Fibroblast of villous mesenchyme (primary cell): ENCODE results near the gene ASB5. TPM values are rescaled to one million over a fixed set of nuclear protein-coding genes. Genes with fewer than 3 reads are reported as not detected.

Experiments used
- DNase-seq: peaks from one replicate; pipeline ENCODE4 v3.0.0-alpha.2; 2010; ENCODE audit warnings: low read depth
- H3K4me3 ChIP-seq: 2 replicates; pipeline ENCODE4 v1.5.1; 2011; ENCODE audit warnings: low read depth, mild to moderate bottlenecking, low read length
- total RNA-seq: library from RNA; depleted of rRNA; stranded (reverse); fragments of >200 nt; gene quantifications from 2 replicates; pipeline ENCODE4 v1.2.3, GENCODE V29; 2012
- TF ChIP-seq, protein P1 (sequence below): IDR thresholded peaks from 2 replicates; pipeline ENCODE4 v1.5.1; 2012; ENCODE audit warnings: low read depth, mild to moderate bottlenecking, low read length; ENCODE audit not compliant: insufficient read depth

Gene ASB5
- total RNA-seq, 1 donor, result 1.3 TPM

DNA sequence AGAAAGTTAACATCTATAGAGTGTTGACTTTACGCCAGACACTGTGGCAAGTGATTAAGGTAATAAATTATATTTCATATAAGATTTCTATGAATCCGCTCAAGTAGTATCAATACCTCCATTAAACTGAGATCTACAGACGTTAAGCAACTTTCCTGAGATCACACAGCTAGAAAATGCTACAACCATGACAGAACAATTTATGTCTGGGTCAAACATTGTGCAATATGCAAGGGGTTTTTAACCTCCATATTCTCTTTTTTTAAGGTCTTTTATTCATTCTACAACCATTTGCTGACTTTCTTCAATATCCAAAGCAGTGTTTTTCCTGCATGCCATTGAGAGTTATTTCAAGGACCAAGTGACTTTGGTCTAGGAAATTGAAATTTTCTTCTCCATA is 10.9 kb downstream of the ASB5 start:
- H3K4me3 ChIP-seq, result no peak overlapping the region
- DNase-seq, result no peak
- TF ChIP-seq, protein P1, sequence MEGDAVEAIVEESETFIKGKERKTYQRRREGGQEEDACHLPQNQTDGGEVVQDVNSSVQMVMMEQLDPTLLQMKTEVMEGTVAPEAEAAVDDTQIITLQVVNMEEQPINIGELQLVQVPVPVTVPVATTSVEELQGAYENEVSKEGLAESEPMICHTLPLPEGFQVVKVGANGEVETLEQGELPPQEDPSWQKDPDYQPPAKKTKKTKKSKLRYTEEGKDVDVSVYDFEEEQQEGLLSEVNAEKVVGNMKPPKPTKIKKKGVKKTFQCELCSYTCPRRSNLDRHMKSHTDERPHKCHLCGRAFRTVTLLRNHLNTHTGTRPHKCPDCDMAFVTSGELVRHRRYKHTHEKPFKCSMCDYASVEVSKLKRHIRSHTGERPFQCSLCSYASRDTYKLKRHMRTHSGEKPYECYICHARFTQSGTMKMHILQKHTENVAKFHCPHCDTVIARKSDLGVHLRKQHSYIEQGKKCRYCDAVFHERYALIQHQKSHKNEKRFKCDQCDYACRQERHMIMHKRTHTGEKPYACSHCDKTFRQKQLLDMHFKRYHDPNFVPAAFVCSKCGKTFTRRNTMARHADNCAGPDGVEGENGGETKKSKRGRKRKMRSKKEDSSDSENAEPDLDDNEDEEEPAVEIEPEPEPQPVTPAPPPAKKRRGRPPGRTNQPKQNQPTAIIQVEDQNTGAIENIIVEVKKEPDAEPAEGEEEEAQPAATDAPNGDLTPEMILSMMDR, result no peak

DNA sequence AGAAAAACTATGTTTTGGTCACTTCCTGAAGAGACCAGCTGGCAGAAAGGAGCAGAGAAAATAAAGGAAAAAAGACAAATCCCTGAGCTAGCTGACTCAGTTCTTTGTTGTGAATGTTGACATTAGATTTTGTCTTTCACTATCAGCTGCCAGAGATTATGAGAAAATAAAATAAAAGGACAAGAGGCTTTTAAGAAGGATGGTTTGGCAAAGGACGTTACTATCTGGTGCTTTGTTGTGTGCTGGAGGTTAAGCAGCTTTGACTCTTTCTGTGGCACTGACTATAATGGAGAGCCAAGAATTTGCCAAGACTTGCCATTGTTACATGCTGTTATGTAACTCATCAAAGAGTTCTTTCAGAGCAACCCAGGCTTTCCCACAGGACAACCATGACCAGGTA is 12.1 kb downstream of the ASB5 start:
- TF ChIP-seq, protein P1, result no peak
- DNase-seq, result no peak
- no peak overlapping the region for H3K4me3 ChIP-seq

DNA sequence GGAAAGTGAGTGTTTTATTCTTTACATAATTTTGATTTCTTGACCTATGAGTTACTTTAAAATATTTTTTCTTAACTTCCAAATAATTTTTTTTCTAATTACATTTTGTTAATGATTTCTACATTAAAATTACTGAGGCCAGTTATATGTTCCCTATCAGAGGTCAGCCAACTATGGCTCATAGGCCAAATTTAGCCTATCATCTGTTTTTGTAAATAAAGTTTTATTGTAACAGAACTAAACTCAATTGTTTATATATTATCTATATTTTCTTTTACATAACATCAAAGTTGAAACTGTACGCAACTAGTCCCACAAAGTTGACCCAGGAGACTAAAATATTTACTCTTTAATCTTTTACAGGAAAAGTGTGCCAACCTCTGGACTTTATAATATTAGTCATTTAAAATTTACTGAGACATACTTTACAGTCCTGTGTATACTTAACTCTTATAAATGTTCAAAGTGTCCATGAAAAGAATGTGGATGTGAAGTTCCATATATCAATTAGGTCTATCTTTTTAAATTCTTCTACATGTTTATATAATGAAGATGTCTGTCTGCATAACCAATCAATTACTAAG is 26.2 kb downstream of the ASB5 start:
- TF ChIP-seq, protein P1, result no peak

DNA sequence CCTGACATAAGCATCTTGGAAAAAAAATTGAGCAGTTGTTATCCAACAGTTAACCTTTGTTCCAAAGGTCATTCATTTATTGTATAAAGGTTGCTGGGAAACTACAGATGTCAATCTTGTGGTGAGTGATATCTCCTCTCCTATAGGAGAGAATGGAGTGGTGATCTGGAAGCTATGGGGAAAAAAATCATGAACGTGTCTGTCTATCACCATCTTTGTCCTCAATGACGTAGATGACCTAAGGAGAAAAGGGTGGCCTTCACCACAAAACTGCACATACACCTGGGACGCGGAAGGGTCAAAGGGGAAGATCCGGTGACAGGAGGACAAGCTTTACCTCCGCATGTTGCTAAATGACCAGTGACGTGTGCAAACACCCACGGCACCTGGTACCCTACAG is 27.3 kb downstream of the ASB5 start:
- TF ChIP-seq, protein P1, result no peak
- DNase-seq, result no peak
- H3K4me3 ChIP-seq, result no peak overlapping the region

More for the DNA sequence above, 26.2 kb downstream of the ASB5 start:
- no peak for DNase-seq
- H3K4me3 ChIP-seq, result no peak overlapping the region

DNA sequence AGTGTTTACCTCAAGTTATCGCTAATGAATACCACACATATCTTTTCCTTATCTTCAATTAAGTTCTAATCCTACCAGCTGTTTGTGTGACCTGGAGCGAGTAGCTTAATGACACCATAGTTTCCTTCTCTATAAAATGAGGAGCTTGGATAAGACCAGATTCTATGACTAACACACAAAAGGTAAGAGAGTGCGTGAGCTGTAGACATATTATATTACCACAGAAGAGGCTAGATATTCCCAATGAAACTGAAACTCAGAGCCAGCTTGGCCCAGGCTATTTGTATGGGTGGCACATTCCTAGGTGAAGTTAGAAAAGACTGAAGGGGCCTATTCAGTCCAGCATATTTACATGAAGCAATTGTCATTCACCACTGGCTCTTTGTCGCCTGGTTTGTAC is 30.2 kb downstream of the ASB5 start:
- peak; percentile 85 for DNase-seq
- no peak overlapping the region for H3K4me3 ChIP-seq
- TF ChIP-seq, protein P1, result no peak

DNA sequence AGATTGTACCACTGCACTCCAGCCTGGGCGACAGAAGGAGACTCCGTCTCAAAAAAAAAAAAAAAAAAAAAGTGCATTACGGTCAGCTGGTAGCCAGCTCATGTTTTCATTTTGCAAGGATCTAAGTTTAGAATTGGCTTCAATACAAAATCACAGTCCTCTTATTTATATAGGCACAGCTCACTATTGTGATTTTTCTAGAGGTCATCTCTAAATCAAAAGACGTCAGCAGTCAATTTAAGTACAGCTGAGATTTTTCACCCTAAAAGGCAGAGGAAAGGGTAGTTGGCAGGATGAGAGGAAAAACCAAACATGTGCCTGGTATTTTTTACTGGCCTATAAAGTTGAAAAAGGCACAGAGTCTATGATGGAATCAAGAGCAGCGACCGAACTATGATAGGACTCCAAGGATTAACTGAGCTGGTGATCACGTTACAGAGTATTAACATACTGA is 30.8 kb downstream of the ASB5 start:
- no peak overlapping the region for H3K4me3 ChIP-seq
- DNase-seq, result peak; percentile 94
- TF ChIP-seq, protein P1, result no peak

DNA sequence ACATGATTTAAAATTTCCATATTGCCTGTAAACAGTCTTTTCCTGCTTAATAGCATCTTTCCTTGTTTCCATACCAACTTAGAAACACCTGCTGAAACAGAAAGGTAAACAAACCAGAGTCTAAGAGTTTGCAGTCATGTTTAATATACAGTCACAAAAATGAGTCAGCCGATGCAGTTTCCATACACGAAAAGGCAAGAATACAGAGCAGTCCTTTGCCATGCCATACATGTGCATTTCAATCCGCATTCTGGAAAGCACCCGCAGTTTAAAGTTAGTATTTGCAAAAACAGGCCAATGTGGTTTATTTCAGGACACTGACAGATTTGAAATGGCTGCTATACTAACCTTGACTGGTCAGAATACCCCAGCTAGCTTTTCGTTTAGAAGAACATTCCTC is 32.1 kb downstream of the ASB5 start:
- DNase-seq, result no peak
- TF ChIP-seq, protein P1, result no peak
- H3K4me3 ChIP-seq, result no peak overlapping the region
